ENCODE results near the gene CEP128.

The CEP128 gene

DNA sequence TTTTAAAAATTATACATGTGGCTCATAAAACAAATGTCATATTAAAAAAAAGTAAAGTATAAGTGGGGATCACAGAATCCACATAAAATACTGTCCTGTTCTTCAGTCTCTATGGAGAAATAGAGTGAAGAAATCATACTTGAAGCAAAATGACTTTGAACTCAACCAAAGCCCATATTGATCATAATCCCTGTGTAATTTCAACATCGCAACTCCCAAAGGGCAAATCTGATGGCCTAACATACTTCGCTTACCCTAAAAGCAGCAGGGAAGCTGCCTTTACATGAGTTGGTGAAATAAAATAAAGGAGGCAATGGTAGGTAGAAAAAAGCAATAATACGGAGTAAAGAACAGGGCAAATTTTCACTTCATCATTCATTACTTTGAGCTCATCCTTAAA, 101.8 kb downstream of the CEP128 start:
- no peak overlapping the region for H3K4me3 ChIP-seq (ENCODE audit: low read depth, low read length)
- TF ChIP-seq, protein P1, sequence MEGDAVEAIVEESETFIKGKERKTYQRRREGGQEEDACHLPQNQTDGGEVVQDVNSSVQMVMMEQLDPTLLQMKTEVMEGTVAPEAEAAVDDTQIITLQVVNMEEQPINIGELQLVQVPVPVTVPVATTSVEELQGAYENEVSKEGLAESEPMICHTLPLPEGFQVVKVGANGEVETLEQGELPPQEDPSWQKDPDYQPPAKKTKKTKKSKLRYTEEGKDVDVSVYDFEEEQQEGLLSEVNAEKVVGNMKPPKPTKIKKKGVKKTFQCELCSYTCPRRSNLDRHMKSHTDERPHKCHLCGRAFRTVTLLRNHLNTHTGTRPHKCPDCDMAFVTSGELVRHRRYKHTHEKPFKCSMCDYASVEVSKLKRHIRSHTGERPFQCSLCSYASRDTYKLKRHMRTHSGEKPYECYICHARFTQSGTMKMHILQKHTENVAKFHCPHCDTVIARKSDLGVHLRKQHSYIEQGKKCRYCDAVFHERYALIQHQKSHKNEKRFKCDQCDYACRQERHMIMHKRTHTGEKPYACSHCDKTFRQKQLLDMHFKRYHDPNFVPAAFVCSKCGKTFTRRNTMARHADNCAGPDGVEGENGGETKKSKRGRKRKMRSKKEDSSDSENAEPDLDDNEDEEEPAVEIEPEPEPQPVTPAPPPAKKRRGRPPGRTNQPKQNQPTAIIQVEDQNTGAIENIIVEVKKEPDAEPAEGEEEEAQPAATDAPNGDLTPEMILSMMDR (IDR thresholded peaks at IDR 0.05; ENCODE audit: borderline replicate concordance, insufficient read depth, low read depth, low read length) = no peak

DNA sequence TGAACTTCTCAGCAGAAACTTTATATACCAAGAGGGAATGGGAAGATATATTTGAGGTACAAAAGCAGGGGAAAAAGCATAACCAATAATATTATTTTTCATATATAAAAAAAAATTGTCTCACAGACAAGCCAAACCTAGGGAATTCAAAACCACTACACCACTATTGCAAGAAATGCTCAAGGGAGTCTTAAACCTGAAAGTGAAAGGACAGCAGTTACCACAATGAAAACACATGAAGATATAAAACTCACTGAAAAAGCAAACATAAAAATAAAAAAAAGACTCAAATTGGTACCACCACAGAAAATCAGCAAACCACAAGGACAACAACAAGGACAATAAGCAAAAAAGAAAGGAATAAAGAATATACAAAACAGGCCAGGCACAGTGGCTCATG, 131.9 kb downstream of the CEP128 start:
- no peak overlapping the region for H3K4me3 ChIP-seq (ENCODE audit: low read depth, low read length)
- TF ChIP-seq, protein P1 (IDR thresholded peaks at IDR 0.05; ENCODE audit: borderline replicate concordance, insufficient read depth, low read depth, low read length) = no peak

DNA sequence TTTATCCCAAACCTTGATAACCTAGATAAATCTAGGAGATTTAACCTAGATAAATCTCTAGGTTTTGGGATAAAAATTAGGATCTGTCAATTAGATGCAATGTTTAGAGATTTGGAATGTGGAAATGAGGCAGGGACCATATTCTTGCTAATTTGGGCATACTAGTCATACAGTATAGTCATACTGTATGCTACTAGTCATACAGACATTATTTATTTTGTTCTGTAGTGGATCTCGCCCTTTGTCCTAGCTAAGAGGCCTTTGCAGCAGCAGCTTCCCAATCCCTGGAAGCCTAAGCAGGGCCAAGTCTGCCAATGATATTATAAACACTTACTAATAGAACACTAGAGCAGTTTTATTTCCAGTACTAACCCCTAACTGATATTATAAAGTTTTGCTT, 136.4 kb downstream of the CEP128 start:
- TF ChIP-seq, protein P1 (IDR thresholded peaks at IDR 0.05; ENCODE audit: borderline replicate concordance, insufficient read depth, low read depth, low read length) = no peak
- H3K4me3 ChIP-seq (ENCODE audit: low read depth, low read length) = no peak overlapping the region

DNA sequence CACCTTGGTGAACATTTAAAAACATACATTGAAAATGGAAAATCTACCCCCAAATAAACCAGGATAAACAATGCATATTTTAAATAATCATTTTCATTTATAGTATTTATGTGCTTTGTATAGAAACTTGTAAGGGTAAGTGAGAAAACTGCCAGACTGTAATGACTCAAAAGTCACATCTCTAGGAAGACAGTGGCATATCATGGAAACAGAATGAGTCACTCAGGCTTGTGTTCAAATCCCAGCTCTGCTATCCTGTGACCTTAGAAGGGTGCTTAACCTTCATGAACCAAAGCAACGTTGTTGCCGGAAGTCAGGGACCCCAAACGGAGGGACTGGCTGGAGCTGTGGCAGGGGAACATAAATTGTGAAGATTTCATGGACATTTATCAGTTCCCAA, 142.7 kb downstream of the CEP128 start:
- no peak overlapping the region for H3K4me3 ChIP-seq (ENCODE audit: low read depth, low read length)
- TF ChIP-seq, protein P1 (IDR thresholded peaks at IDR 0.05; ENCODE audit: borderline replicate concordance, insufficient read depth, low read depth, low read length) = no peak

DNA sequence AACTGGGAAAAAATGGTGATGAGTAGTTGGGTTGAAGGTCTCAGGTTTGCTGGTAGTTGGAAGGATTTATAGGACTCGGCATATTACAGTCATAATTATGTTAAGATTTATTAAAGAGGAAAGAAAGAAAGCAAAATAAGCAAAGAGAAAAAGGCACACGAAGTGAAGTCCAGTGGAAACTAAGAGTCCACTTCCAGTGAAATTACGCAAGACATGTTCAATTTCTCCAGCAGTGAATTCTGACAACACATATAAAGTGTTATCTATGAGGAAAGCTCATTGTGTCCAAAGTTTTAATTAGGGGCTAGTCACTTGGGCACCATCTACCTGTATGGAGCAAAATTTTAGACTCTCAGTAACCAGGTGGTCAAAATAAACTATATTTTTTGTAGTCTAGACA, 143.3 kb downstream of the CEP128 start:
- TF ChIP-seq, protein P1 (IDR thresholded peaks at IDR 0.05; ENCODE audit: borderline replicate concordance, insufficient read depth, low read depth, low read length) = no peak
- no peak overlapping the region for H3K4me3 ChIP-seq (ENCODE audit: low read depth, low read length)

DNA sequence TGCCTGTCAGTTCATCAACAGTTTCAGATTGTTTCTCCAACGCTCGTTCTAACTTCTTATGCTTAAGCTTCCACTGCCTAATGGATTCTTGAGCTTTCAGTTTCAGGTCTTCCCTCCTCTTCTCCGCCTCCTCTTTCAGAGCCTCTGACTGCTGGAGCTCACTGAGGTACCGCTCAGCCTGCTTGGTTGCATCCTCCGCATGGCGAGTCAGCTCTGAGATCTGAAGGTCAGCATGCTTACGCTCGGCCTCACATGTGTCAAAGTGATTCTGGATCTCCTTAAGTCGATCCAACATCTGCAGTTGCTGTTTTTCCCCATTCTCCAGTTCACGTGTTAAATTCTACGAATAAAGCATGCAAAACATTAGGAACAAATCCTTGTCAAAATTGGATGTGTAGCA, 148.8 kb downstream of the CEP128 start:
- TF ChIP-seq, protein P1 (IDR thresholded peaks at IDR 0.05; ENCODE audit: borderline replicate concordance, insufficient read depth, low read depth, low read length) = no peak
- H3K4me3 ChIP-seq (ENCODE audit: low read depth, low read length) = no peak overlapping the region

DNA sequence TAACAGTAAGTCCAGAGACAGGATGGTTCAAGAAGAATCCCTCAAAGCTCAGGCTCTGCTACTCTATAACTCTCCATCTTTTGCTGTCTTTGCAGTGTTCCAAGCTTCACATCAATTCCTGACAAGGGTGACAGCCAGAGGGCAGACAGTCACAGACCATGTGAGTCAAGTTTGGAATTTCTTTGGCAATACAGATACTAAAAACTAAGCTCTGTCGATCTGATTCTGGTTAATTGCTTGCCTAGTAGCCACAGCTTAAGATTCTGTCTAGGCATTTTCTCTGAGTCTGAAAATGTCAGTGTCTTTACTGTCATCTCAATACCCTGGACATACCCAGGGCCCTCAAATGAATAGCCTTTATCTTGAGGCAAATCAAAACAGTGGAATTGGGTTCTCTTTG, 153.7 kb downstream of the CEP128 start:
- no peak overlapping the region for H3K4me3 ChIP-seq (ENCODE audit: low read depth, low read length)
- TF ChIP-seq, protein P1 (IDR thresholded peaks at IDR 0.05; ENCODE audit: borderline replicate concordance, insufficient read depth, low read depth, low read length) = no peak
